NCI-H82 (cell line): Measurements from ENCODE around the gene SFXN1.

Source experiments
- DNase-seq: peaks from one replicate; lab custom pipeline; 2025; lab: John Stamatoyannopoulos, UW

SFXN1 gene

GRCh38 chr5:175466700-175467318 is 11.6 kb upstream of the SFXN1 start:
- no peak for DNase-seq

GRCh38 chr5:175467983-175468690 is 10.2 kb upstream of the SFXN1 start:
- peak; percentile 49 for DNase-seq

- DNase-seq: no peak
Observed at GRCh38 chr5:175468892-175469291, 9.5 kb upstream of the SFXN1 start.

- DNase-seq: no peak
Observed at GRCh38 chr5:175469916-175470315, 8.4 kb upstream of the SFXN1 start.

- DNase-seq: peak; percentile 30
Observed at GRCh38 chr5:175470781-175471180, 7.6 kb upstream of the SFXN1 start.

- DNase-seq: no peak
Observed at GRCh38 chr5:175471196-175471595, 7.2 kb upstream of the SFXN1 start.

- peak; percentile 5 for DNase-seq
Observed at GRCh38 chr5:175471628-175472027, 6.7 kb upstream of the SFXN1 start.

GRCh38 chr5:175472378-175472777 is 6.0 kb upstream of the SFXN1 start:
- no peak for DNase-seq

GRCh38 chr5:175475248-175475647 is 3.1 kb upstream of the SFXN1 start:
- DNase-seq: no peak

- DNase-seq: no peak
Observed at GRCh38 chr5:175477440-175477839, 920 bp upstream of the SFXN1 start.

- DNase-seq: peak; percentile 41
Observed at GRCh38 chr5:175478008-175478383, 364 bp upstream of the SFXN1 start.

GRCh38 chr5:175479125-175479881 is 943 bp downstream of the SFXN1 start:
- DNase-seq: no peak

- no peak for DNase-seq
Observed at GRCh38 chr5:175483337-175483736, 5.0 kb downstream of the SFXN1 start.

GRCh38 chr5:175484322-175484721 is 6.0 kb downstream of the SFXN1 start:
- no peak for DNase-seq

- DNase-seq: no peak
Observed at GRCh38 chr5:175484829-175485228, 6.5 kb downstream of the SFXN1 start.

- no peak for DNase-seq
Observed at GRCh38 chr5:175485631-175486030, 7.3 kb downstream of the SFXN1 start.

- peak; percentile 8 for DNase-seq
Observed at GRCh38 chr5:175487514-175488222, 9.3 kb downstream of the SFXN1 start.

- no peak for DNase-seq
Observed at GRCh38 chr5:175489693-175490443, 11.5 kb downstream of the SFXN1 start.

GRCh38 chr5:175491223-175491622 is 12.9 kb downstream of the SFXN1 start:
- DNase-seq: no peak

- no peak for DNase-seq
Observed at GRCh38 chr5:175493260-175493659, 14.9 kb downstream of the SFXN1 start.

- no peak for DNase-seq
Observed at GRCh38 chr5:175493726-175494125, 15.4 kb downstream of the SFXN1 start.
